Measurements from ENCODE around the gene NEUROG1. TPM values are rescaled to one million over a fixed set of nuclear protein-coding genes. Genes with fewer than 3 reads are reported as not detected.

NEUROG1 gene
- total RNA-seq, 1 donor from 2014 or later = not detected

DNA sequence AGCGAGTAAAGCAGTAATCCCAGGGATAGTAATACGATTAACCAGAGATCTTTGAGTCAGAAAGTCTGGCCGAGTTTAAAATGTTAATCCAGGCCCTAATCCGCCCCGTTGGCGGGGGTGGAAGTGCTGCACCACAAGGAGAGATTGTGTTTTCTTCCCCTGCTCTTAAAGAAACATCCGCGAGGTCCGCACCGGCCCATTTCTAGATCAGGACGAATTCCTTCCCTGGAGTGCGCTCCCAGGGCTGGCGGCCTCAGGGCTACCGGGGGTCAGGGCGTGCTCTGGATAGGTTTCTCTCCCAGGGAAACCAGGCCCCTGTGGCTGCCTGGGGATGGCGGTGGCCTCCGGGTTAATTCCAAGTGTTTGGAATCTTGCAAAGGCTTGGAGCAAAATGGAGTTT is 9.3 kb upstream of the NEUROG1 start:
- Mint-ChIP-seq H3K4me1 (ENCODE audit: unreplicated experiment) (peaks cover 14% of the 10 kb centered on the region), H3K4me3 (ENCODE audit: unreplicated experiment) (no peak overlapping the region), H3K27ac (ENCODE audit: unreplicated experiment) (no peak overlapping the region), H3K9me3 (ENCODE audit: unreplicated experiment) (no peaks in the 10 kb centered on the region), H3K36me3 (ENCODE audit: low read depth, unreplicated experiment) (no peaks in the 10 kb centered on the region), H3K27me3 (ENCODE audit: unreplicated experiment) (peaks cover 37% of the 10 kb centered on the region)
- TF ChIP-seq, protein P1, sequence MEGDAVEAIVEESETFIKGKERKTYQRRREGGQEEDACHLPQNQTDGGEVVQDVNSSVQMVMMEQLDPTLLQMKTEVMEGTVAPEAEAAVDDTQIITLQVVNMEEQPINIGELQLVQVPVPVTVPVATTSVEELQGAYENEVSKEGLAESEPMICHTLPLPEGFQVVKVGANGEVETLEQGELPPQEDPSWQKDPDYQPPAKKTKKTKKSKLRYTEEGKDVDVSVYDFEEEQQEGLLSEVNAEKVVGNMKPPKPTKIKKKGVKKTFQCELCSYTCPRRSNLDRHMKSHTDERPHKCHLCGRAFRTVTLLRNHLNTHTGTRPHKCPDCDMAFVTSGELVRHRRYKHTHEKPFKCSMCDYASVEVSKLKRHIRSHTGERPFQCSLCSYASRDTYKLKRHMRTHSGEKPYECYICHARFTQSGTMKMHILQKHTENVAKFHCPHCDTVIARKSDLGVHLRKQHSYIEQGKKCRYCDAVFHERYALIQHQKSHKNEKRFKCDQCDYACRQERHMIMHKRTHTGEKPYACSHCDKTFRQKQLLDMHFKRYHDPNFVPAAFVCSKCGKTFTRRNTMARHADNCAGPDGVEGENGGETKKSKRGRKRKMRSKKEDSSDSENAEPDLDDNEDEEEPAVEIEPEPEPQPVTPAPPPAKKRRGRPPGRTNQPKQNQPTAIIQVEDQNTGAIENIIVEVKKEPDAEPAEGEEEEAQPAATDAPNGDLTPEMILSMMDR (IDR thresholded peaks at IDR 0.05; ENCODE audit: unreplicated experiment) = no peak
- no peak for DNase-seq (ENCODE audit: low spot score)

DNA sequence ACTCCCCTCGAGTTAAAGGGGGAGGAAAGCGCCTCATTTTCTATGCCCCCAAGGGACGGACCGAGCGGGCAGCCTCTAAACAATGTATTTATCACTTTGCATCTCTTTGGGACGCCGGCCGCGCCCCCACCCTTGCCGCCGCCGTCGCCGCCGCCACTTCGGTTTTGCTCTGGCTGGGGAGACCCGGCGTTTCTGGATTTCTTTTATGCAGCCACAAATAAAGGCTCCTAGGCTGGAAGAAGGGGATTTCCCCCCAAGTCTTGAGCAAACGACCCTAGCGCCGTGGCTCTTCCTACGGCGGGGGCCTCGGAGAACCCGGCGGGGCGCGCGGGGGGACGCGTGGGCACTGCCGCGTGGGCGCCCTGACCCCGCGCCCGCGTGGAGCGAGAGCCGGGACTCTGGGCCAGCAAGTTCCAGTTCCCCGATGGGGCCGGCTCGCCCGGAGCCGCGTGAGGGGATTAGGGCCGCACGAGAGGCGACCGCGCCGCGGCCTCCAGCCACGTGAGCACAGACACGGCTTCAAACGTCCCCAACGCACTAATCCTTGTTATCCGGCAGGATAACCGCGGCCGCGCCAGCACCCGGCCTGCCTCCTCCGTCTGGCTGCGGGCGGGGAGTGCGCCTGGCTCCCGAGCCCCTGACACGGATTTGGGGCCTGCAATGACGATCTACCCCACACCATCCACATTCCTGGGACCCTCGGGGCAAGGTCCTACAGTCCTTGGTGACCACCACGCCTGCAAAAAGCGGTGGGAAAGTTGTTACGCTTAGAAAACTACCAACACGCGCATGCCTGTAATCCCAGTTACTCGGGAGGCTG is 7.9 kb upstream of the NEUROG1 start:
- peaks cover 14% of the 10 kb centered on the region for H3K4me1 Mint-ChIP-seq (ENCODE audit: unreplicated experiment)
- no peaks in the 10 kb centered on the region for H3K9me3 Mint-ChIP-seq (ENCODE audit: unreplicated experiment)
- peak overlapping the region; percentile 87 for H3K4me3 Mint-ChIP-seq (ENCODE audit: unreplicated experiment)
- H3K27me3 Mint-ChIP-seq (ENCODE audit: unreplicated experiment) = peaks cover 38% of the 10 kb centered on the region
- TF ChIP-seq, protein P1 (IDR thresholded peaks at IDR 0.05; ENCODE audit: unreplicated experiment) = no peak
- no peak overlapping the region for H3K27ac Mint-ChIP-seq (ENCODE audit: unreplicated experiment)
- DNase-seq (ENCODE audit: low spot score) = no peak
- no peaks in the 10 kb centered on the region for H3K36me3 Mint-ChIP-seq (ENCODE audit: low read depth, unreplicated experiment)

DNA sequence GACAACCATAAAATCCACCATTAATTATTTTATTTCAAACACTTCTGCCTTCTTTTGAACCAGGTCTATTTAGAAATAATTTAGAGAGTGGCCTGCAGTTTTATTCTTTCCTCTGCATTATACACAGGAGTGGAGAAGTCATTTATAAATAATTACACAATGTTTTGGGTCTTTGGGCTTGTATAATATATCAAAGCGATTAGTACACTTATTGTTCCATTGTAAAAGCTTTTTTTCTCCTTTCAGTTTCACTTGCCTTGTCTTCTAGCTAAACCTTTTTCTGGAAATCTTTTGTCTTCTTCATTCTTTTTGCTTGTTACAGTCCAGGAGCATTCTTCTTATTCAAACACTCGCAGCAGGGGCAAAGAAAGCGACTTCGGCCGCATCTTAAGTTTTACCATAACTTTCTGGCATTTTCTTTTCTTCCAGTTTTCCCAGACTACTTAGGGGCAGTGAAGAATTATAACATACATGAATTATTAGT is 7.3 kb upstream of the NEUROG1 start:
- Mint-ChIP-seq H3K4me1 (ENCODE audit: unreplicated experiment) (peaks cover 14% of the 10 kb centered on the region), H3K27ac (ENCODE audit: unreplicated experiment) (peak overlapping the region; percentile 15), H3K36me3 (ENCODE audit: low read depth, unreplicated experiment) (no peaks in the 10 kb centered on the region), H3K9me3 (ENCODE audit: unreplicated experiment) (no peaks in the 10 kb centered on the region), H3K4me3 (ENCODE audit: unreplicated experiment) (peak overlapping the region; percentile 4), H3K27me3 (ENCODE audit: unreplicated experiment) (peaks cover 37% of the 10 kb centered on the region)
- no peak for DNase-seq (ENCODE audit: low spot score)
- TF ChIP-seq, protein P1 (IDR thresholded peaks at IDR 0.05; ENCODE audit: unreplicated experiment) = no peak

DNA sequence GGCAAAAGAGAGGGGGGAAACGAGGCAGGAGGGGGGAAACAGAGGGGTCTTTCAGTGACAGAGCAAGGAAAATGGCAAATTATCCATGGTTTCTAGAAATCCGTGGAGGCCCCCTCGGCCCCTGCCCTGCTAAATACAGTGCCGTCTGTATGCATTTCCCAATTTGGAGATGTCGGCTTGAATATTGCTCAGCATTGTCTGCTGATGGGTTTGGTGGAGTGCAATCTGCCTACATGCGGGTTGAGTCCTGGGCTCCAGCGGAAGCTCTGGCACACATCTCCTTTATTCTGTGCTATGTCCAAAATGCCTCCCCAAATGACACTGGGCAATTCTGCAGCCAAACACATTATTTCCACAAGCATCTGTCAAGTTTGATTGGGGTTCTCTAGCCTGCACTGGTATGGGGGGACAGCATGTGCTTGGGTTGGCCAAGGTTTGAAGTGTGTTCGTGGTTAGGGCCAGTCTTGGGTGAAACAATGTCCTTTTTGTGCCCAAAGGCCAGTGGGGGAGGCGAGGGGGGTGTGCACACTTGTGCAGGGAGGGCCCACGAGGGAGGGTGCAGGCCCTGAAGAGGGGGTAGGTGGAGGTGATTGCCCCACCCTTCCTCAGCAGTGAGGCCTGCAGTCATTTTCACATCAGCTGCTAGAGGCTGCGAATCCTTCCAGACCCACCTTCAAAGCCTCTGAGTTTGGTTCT is 6.2 kb upstream of the NEUROG1 start:
- Mint-ChIP-seq H3K4me1 (ENCODE audit: unreplicated experiment) (peaks cover 14% of the 10 kb centered on the region), H3K9me3 (ENCODE audit: unreplicated experiment) (no peaks in the 10 kb centered on the region), H3K27me3 (ENCODE audit: unreplicated experiment) (peaks cover 39% of the 10 kb centered on the region), H3K36me3 (ENCODE audit: low read depth, unreplicated experiment) (no peaks in the 10 kb centered on the region), H3K4me3 (ENCODE audit: unreplicated experiment) (no peak overlapping the region), H3K27ac (ENCODE audit: unreplicated experiment) (no peak overlapping the region)
- TF ChIP-seq, protein P1 (IDR thresholded peaks at IDR 0.05; ENCODE audit: unreplicated experiment) = no peak
- no peak for DNase-seq (ENCODE audit: low spot score)
